Muscle layer of duodenum (tissue), 2 donors: ENCODE results near the gene LMLN.
A peak's percentile ranks its signal among the peaks of the same experiment; 100 is the strongest.
"Not testable (repeated sequence)": the region's sequence is repeated elsewhere in the genome, so short reads cannot be mapped to it uniquely, and the experiment has no call there.

Source experiments
- H3K27ac ChIP-seq: one replicate; pipeline ENCODE4 v1.7.0; 2013; ENCODE audit warnings: mild to moderate bottlenecking, low read length
- H3K27me3 ChIP-seq: one replicate; pipeline ENCODE4 v1.7.0; 2013; ENCODE audit warnings: low read depth, mild to moderate bottlenecking, control low read depth, low read length
- H3K36me3 ChIP-seq, 2 donors: one replicate each; pipeline ENCODE4 v1.7.0; 2013; ENCODE audit warnings: low read length in 2 of 2, control low read depth in 1 of 2, mild to moderate bottlenecking in 1 of 2; ENCODE audit not compliant: insufficient read depth in 2 of 2, control insufficient read depth in 1 of 2
- H3K4me1 ChIP-seq, 2 donors: one replicate each; pipeline ENCODE4 v1.7.0; 2013; ENCODE audit warnings: low read length in 2 of 2, mild to moderate bottlenecking in 2 of 2, control low read depth in 1 of 2, moderate library complexity in 1 of 2; ENCODE audit not compliant: insufficient read depth in 2 of 2, control insufficient read depth in 1 of 2
- H3K4me3 ChIP-seq, 2 donors: one replicate each; pipeline ENCODE4 v1.7.0; 2013; ENCODE audit warnings: low read length in 2 of 2, low read depth in 1 of 2, mild to moderate bottlenecking in 1 of 2
- H3K9me3 ChIP-seq, 2 donors: one replicate each; pipeline ENCODE4 v1.7.0; 2013; ENCODE audit warnings: low read length in 2 of 2, control low read depth in 1 of 2, mild to moderate bottlenecking in 1 of 2; ENCODE audit not compliant: control insufficient read depth in 1 of 2
- donor health status: healthy.

Gene LMLN

DNA sequence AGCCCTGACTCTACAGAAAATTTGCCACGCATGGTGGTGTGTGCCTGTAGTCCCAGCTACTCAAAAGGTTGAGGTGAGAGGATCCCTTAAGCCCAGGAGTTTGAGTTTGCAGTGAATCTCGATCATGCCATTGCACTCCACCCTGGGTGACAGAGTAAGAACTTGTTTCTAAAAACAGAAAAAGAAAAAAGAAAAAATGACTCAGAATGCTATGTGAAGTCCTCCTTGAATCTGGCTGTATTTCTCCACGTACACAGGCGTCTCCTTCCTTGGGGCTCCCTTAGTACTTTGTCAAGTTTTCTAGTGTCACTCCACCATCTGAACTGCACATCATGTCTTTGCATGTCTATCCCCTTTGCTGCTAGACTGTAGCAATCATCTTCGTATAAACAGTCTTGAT lies 104.4 kb downstream of the LMLN start:
- H3K9me3 ChIP-seq, result no peaks in the 10 kb centered on the region
- no peaks in the 10 kb centered on the region for H3K27me3 ChIP-seq
- no peak overlapping the region for H3K27ac ChIP-seq
- H3K4me3 ChIP-seq, result no peak overlapping the region
- no peaks in the 10 kb centered on the region for H3K36me3 ChIP-seq
- no peaks in the 10 kb centered on the region for H3K4me1 ChIP-seq

DNA sequence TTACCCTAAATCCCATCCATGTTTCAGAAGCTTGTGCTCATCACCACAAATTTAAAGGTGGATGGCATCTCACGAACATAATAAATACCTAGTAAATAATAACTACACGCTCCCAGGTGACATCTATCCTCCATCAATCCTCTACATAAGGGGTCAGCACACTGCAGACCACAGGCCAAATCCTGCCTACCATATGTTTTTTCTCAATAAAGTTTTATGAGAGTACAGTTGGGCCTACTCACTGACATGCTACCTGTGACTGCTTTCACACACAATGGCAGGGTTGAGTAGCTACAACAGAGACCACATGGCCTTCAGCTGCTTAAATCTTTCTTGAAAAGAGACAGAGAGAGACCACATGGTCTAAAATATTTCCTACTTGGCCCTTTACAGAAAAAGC lies 105.9 kb downstream of the LMLN start:
- no peaks in the 10 kb centered on the region for H3K36me3 ChIP-seq
- H3K9me3 ChIP-seq, result no peaks in the 10 kb centered on the region
- no peaks in the 10 kb centered on the region for H3K27me3 ChIP-seq
- no peak overlapping the region for H3K27ac ChIP-seq
- H3K4me3 ChIP-seq, result no peak overlapping the region
- H3K4me1 ChIP-seq, result no peaks in the 10 kb centered on the region

DNA sequence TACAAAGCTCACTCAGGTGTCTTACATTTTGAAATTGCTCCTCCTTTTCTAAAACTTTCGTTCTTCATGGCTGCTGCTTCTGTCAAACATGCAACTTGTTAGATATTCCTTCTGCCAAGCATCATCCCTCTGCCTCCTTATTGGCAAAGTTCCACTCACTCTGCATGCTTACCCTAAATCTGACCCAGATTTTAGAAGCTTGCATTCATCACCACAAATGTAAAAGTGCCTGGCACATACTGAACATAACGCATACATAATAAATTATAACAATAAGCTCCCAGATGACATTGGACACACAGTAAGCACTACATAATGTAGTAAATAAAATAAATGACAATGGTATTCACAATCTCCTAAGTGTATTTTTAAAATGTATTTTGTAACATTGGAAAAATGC lies 107.4 kb downstream of the LMLN start:
- no peak overlapping the region for H3K4me3 ChIP-seq
- no peaks in the 10 kb centered on the region for H3K9me3 ChIP-seq

DNA sequence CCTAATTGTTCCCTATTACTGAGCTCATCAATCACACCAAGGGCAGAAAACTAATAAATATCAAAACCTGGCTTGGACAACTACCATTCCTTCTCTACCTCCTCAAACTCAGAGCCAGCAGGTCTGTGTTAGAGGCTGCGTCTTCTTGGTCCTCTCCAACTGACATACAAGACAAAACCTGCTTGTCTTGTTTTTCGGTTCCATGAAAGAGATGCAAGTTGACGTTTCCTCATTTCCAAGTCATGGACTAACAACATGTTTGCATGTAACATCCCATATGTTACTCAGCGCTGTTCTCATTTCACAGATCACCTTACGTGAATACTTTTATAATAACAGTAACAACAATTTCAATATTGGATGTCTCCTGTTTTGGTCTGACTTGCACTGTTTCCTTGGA lies 110.9 kb downstream of the LMLN start:
- no peaks in the 10 kb centered on the region for H3K4me1 ChIP-seq
- H3K36me3 ChIP-seq, result no peaks in the 10 kb centered on the region
- no peak overlapping the region for H3K27ac ChIP-seq
- H3K27me3 ChIP-seq, result no peaks in the 10 kb centered on the region
- H3K4me3 ChIP-seq, result no peak overlapping the region
- H3K9me3 ChIP-seq, result no peaks in the 10 kb centered on the region

More for the DNA sequence above, 107.4 kb downstream of the LMLN start:
- no peaks in the 10 kb centered on the region for H3K27me3 ChIP-seq
- H3K4me1 ChIP-seq, result no peaks in the 10 kb centered on the region
- no peaks in the 10 kb centered on the region for H3K36me3 ChIP-seq
- H3K27ac ChIP-seq, result no peak overlapping the region

DNA sequence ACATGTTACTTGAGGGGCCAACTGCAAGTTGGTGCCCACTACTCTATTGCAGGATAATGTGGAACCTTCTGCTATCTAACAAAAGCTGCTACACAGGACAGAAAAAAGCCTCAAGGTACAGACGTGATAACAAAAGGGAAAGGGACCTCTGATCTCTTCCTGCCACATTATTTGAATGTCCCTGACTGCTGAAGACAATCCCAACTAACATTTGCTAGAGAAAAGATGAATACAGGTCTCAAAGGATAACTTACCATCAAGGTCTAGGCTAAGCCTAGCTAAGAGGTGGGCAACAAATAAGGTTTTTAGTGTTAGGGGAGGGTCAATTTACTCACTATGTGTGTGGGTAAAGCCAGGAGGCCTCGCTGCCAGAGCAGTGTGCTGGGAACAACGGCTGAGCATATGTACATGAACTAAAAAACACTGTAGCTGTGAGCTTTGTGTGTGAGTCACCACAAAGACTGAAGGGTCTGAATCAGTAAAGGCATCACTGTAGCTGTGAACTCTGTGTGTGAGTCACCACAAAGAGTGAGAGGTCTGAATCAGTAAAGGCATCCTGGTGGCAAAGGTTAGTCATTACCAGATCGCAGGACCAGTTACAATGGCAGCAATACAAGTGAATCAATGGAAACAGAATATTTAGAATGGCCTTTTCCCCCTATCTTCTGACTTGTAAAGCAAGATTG lies 111.7 kb downstream of the LMLN start:
- Histone ChIP-seq H3K27me3 (no peaks in the 10 kb centered on the region), H3K36me3 (no peaks in the 10 kb centered on the region), H3K4me3 (no peak overlapping the region), H3K4me1 (no peaks in the 10 kb centered on the region), H3K9me3 (no peaks in the 10 kb centered on the region), H3K27ac (no peak overlapping the region)

DNA sequence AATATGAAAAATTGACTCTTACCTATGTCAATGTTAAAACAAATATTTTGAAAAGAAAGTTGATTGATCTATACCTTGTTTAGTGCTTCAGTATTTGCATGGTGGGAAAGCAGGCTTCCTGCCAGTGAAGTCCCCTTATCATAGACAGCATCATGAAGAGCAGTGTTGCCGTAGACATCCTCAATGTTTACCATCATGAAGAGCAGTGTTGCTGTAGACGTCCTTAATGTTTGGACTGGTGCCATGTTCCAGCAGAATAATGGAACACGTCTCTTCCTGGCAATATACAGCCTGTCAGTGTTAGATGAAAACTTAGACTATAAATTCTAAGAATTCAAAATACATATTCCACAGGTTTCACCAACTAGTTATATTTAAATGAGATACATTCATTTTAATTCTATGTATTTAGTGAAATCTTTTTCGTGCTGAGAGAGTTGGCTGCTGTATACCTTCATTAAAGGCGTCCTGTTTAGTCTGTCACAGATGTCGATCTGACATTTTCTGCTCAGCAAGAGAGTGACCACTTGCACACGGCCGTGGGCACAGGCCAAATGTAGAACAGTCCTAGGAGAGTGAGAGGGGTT lies 116.8 kb downstream of the LMLN start:
- H3K27ac ChIP-seq, result no peak overlapping the region
- H3K27me3 ChIP-seq, result peaks cover 25% of the 10 kb centered on the region
- no peaks in the 10 kb centered on the region for H3K36me3 ChIP-seq
- H3K4me1 ChIP-seq, result peaks cover 0 to 21% of the 10 kb centered on the region in 2 donors
- H3K4me3 ChIP-seq, result no peak overlapping the region
- no peaks in the 10 kb centered on the region for H3K9me3 ChIP-seq

DNA sequence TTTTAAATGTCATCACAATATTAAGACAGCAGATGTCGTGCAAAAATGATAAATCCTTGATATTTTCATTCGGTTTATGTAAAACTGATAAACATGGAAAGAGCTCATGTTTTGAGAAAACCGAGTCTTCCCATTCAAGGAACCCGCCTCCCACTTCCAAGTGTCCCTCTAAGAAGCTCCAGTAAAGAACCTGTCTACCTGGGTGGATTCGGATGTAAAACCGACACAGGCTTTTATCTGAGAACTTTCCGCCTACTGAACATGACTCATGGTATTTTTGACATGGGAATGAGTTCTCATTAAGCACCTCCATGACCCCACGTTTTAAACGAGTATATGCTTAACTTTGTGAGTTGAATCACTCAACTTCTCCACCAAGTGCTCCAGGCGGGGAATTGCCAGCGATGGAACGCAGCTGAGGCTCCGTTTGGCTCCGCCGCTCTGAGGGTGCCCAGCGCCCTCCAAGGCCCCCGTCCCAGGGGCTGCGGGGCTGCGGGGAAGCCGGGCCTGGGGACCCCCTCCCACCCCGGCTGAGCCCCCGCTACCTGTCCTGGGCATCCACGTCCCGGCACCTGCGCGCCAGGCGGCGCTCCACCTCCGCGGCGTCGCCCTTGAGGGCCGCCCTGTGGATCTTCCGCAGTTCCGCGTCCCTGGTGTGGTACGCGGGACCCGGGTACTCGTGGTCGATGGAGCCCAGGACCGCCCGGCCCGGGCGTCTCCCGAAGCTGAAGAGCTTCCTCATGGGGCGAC lies 119.9 kb downstream of the LMLN start:
- Histone ChIP-seq H3K27ac (no peak overlapping the region), H3K27me3 (peaks cover 28% of the 10 kb centered on the region), H3K36me3 (no peaks in the 10 kb centered on the region), H3K9me3 (no peaks in the 10 kb centered on the region), H3K4me3 (peak overlapping the region in 1 of 2 donors; percentile 63), H3K4me1 (peaks cover 0 to 21% of the 10 kb centered on the region in 2 donors)

DNA sequence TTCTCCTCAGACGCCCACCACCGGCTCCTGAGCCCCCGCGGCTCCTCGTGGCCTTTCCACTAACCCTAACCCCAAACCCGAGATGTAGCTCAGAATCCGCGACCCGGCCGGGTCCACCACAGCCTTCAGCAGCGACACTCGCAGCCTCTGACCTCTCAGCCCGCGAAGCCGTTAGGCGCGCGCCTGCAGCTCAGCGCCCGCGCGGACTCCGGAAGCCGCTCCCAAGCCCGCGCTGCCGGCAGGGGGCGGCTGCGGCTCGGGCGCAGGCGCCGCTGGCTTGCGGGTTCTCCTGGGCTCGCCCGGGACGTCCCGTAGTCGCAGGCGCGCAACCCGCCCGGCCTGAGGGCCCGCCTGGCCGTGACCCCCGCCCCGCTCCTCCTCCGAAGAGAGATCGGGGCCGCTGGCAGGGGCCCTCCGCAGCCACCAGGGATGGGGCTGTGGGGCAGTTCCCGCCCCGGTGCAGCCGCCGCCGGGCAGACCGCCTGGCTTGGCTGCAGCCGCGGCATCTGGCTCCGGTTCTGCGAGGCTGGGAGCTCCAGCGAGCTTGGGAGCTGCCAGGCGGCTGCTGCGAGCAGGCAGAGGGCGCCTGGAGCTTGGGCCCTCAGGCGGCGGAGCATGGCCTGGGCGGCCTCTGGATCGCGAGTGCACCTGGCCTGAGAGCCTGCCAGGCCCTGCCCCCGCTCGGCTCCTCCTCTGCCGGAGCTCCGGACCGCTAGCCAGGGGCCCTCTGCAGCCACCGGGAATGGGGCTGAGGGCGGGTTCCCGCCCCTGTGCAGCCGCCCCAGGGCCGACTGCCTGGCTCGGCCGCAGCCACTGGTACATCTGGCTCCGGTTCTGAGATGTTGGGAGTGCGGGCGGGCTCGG lies 120.7 kb downstream of the LMLN start:
- H3K27ac ChIP-seq, result no peak overlapping the region
- H3K4me1 ChIP-seq, result peaks cover 0 to 21% of the 10 kb centered on the region in 2 donors
- H3K36me3 ChIP-seq, result no peaks in the 10 kb centered on the region
- H3K9me3 ChIP-seq, result no peaks in the 10 kb centered on the region
- H3K27me3 ChIP-seq, result peaks cover 33% of the 10 kb centered on the region
- H3K4me3 ChIP-seq, result peak overlapping the region in 1 of 2 donors; percentile 63

DNA sequence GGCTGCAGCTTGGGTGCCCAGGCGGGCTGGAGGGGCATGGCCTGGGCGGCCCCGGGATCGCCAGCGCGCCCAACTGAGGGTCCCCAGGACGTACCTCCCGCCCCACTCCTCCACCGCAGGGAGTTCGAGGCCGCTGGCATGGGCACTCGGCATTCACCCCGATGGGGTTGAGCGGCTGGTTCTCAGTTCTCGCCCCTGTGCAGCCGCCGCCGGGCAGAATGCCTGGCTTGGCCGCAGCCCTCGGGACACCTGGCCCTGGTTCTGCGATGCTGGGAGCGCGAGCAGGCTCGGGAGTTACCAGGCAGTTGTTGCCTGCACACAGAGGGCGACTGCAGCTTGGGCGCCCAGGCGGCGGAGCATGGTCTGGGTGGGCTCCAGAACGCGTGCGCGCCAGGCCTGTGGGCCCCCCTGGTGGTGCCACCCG lies 121.4 kb downstream of the LMLN start:
- Histone ChIP-seq H3K27ac (no peak overlapping the region), H3K27me3 (peaks cover 33% of the 10 kb centered on the region), H3K4me3 (peak overlapping the region in 1 of 2 donors; percentile 63), H3K4me1 (peaks cover 0 to 21% of the 10 kb centered on the region in 2 donors), H3K36me3 (no peaks in the 10 kb centered on the region), H3K9me3 (no peaks in the 10 kb centered on the region)

DNA sequence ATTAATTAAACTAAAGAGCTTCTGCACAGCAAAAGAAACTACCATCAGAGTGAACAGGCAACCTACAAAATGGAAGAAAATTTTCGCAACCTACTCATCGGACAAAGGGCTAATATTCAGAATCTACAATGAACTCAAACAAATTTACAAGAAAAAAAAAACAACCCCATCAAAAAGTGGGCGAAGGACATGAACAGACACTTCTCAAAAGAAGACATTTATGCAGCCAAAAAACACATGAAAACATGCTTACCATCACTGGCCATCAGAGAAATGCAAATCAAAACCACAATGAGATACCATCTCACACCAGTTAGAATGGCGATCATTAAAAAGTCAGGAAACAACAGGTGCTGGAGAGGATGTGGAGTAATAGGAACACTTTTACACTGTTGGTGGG lies 122.2 kb downstream of the LMLN start:
- Histone ChIP-seq H3K27me3 (peaks cover 33% of the 10 kb centered on the region), H3K4me1 (peaks cover 0 to 21% of the 10 kb centered on the region in 2 donors)
- not testable (repeated sequence) for H3K36me3 ChIP-seq, H3K27ac ChIP-seq, H3K4me3 ChIP-seq, H3K9me3 ChIP-seq

DNA sequence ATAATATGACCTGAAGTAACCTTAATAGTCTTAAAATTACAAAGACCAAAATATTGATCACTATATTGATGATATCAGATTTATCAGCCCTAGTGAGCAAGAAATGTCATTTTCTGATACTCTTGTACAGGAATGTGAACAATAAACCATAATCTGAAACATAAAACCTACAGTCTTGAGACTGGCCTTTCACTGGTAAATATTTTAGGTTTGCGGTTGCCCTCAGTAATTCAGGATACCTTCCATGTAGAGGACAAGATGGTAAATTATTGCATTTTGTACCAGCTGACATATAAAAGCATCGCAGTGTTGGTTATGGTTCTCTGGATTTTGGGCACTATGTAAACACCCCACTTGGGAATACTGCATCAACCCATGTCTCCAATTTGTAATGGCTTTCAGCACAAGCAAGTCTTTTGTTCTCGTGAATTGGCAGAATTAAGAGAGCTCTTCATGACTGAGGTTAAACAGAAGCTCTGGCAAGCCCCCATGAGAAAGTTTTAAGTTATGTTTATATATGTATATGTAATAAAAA lies 128.5 kb downstream of the LMLN start:
- Histone ChIP-seq H3K27me3 (peaks cover 24% of the 10 kb centered on the region), H3K9me3 (no peaks in the 10 kb centered on the region), H3K36me3 (no peaks in the 10 kb centered on the region), H3K4me3 (no peak overlapping the region), H3K4me1 (no peaks in the 10 kb centered on the region), H3K27ac (no peak overlapping the region)
